ENCODE results near the gene ZNF330.

ZNF330 gene

GRCh38 chr4:141244419-141244818 is 23.7 kb downstream of the ZNF330 start:
- TF ChIP-seq, protein P1, sequence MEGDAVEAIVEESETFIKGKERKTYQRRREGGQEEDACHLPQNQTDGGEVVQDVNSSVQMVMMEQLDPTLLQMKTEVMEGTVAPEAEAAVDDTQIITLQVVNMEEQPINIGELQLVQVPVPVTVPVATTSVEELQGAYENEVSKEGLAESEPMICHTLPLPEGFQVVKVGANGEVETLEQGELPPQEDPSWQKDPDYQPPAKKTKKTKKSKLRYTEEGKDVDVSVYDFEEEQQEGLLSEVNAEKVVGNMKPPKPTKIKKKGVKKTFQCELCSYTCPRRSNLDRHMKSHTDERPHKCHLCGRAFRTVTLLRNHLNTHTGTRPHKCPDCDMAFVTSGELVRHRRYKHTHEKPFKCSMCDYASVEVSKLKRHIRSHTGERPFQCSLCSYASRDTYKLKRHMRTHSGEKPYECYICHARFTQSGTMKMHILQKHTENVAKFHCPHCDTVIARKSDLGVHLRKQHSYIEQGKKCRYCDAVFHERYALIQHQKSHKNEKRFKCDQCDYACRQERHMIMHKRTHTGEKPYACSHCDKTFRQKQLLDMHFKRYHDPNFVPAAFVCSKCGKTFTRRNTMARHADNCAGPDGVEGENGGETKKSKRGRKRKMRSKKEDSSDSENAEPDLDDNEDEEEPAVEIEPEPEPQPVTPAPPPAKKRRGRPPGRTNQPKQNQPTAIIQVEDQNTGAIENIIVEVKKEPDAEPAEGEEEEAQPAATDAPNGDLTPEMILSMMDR (IDR thresholded peaks at IDR 0.05; ENCODE audit: insufficient read depth, low read length): no peak
- TF ChIP-seq GABPA (IDR thresholded peaks at IDR 0.05; ENCODE audit: low read depth) (no peak), REST (IDR thresholded peaks at IDR 0.05; ENCODE audit: insufficient replicate concordance, low read depth) (no peak), POLR2AphosphoS5 (IDR thresholded peaks at IDR 0.05; ENCODE audit: low read depth) (no peak), SPI1 (IDR thresholded peaks at IDR 0.05; ENCODE audit: borderline replicate concordance, low read depth) (no peak)
- no peak for DNase-seq (ENCODE audit: low read depth in 1 of 2, low spot score in 1 of 2)
- Histone ChIP-seq H3K27ac (replicated peaks) (no peak overlapping the region), H3K27me3 (ENCODE audit: insufficient read depth, poor library complexity, severe bottlenecking) (no peaks in the 10 kb centered on the region), H3K4me3 (replicated peaks; ENCODE audit: insufficient read depth, low read length) (no peak overlapping the region)

DNA sequence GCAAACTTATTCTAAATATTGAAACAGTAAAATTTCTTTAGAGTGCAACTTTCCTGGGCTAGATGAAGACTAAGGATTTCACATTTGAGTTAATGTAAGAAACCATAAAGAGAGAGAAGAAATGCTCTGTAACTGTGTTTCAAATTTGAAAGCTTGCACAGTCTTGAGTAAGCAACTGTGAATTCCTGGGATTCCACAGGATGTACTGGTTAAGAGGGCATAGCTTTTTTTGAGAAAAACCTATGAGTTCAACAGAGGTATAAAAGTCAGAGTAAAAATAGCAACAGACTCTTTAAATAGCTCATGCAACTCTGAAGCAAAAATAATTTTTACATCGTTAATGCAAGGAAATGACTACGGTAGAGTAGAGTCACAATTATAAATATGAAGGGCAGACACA is 25.5 kb downstream of the ZNF330 start:
- no peak for DNase-seq (ENCODE audit: low read depth in 1 of 2, low spot score in 1 of 2)
- H3K4me3 ChIP-seq (replicated peaks; ENCODE audit: insufficient read depth, low read length): no peak overlapping the region
- TF ChIP-seq GABPA (IDR thresholded peaks at IDR 0.05; ENCODE audit: low read depth) (no peak), REST (IDR thresholded peaks at IDR 0.05; ENCODE audit: insufficient replicate concordance, low read depth) (no peak), POLR2AphosphoS5 (IDR thresholded peaks at IDR 0.05; ENCODE audit: low read depth) (no peak), SPI1 (IDR thresholded peaks at IDR 0.05; ENCODE audit: borderline replicate concordance, low read depth) (no peak)
- TF ChIP-seq, protein P1 (IDR thresholded peaks at IDR 0.05; ENCODE audit: insufficient read depth, low read length): no peak
- H3K27ac ChIP-seq (replicated peaks): no peak overlapping the region
- H3K27me3 ChIP-seq (ENCODE audit: insufficient read depth, poor library complexity, severe bottlenecking): no peaks in the 10 kb centered on the region

- TF ChIP-seq SPI1 (IDR thresholded peaks at IDR 0.05; ENCODE audit: borderline replicate concordance, low read depth): no peak
- no peak for TF ChIP-seq GABPA (IDR thresholded peaks at IDR 0.05; ENCODE audit: low read depth)
- TF ChIP-seq POLR2AphosphoS5 (IDR thresholded peaks at IDR 0.05; ENCODE audit: low read depth): no peak
- TF ChIP-seq, protein P1 (IDR thresholded peaks at IDR 0.05; ENCODE audit: insufficient read depth, low read length): no peak
- TF ChIP-seq REST (IDR thresholded peaks at IDR 0.05; ENCODE audit: insufficient replicate concordance, low read depth): no peak
- DNase-seq (ENCODE audit: low read depth in 1 of 2, low spot score in 1 of 2): no peak
- Histone ChIP-seq H3K27ac (replicated peaks) (no peak overlapping the region), H3K4me3 (replicated peaks; ENCODE audit: insufficient read depth, low read length) (no peak overlapping the region), H3K27me3 (ENCODE audit: insufficient read depth, poor library complexity, severe bottlenecking) (no peaks in the 10 kb centered on the region)
Observed at GRCh38 chr4:141246683-141247429, 26.2 kb downstream of the ZNF330 start.

Measured in HL-60 (cell line).